Stimulated activated CD8-positive, alpha-beta memory T cell treated with anti-CD3 and anti-CD28 coated beads, Interleukin-7, amount 100 ng/mL, for 4 hours (primary cell): Measurements from ENCODE around the gene ASPN.
"Not testable (repeated sequence)": the region's sequence is repeated elsewhere in the genome, so short reads cannot be mapped to it uniquely, and the experiment has no call there.

Source experiments
- DNase-seq, 2 donors: peaks; one replicate each; pipeline ENCODE4 v3.0.0-alpha.2; 2020; ENCODE audit warnings: low read depth in 2 of 2

Gene ASPN

DNA sequence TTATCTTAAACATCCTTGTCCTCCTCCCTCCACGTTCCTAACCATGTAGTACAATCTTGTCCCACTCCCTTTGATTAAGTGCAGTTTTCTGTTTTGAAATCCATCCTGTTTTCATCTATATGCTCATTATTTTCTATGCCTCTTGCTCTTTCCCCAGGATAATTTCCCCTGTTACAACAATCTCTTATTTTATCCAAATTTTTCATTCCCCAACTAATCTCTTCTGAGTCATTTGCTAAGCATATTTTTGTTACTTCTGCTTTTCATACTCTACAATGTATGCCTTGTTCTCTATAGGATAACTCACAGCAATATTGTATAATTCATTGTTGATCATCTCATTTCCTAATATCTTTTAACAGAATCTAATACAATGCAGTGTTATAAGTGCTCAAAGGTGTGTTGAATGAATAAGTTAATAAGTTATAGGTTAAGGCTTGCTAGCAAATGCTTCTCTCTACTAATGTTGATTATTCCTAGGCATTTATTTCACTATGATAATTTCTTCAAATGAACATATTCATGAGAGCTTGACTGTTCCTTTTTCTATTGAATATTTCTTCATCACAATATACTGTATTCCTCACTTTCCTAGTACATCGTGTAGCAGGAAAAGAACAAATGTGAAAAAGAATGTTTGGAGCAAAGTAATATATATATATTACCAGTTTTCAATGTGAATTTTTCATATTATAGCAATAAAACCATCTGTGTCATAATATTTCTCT, 59.5 kb downstream of the ASPN start:
- no peak for DNase-seq

DNA sequence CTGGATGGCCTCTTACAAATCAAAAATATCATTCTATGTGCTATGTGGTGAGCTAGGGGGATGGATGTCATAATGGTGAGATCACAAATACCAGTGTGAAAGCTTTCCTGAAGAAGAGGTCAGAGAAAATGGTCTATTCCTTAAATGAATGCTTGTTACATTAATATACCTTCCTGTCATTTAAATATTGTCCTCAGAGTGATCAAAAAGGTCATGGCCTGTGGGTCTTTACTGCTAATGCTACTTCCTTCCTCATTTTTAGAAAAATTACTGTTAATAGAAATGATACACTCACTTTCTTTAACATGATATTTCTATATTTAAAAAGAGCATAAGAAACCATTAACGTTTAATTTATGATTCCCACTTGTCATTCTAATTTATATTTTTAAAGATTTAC, 67.7 kb downstream of the ASPN start:
- DNase-seq: no peak

DNA sequence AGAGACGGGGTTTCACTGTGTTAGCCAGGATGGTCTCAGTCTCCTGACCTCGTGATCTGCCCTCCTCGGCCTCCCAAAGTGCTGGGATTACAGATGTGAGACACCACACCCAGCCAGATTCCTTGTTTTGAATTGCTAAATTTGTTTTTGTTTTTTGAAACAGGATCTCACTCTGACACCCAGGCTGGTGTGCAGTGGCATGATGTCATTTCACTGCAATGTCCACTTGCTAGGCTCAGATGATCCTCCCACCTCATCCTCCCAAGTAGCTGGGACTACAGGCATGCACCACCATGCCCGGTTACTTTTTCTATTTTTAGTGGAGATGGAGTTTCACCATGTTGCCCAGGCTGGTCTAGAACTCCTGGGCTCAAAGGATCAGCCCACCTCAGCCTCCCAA, 71.1 kb downstream of the ASPN start:
- not testable (repeated sequence) for DNase-seq

DNA sequence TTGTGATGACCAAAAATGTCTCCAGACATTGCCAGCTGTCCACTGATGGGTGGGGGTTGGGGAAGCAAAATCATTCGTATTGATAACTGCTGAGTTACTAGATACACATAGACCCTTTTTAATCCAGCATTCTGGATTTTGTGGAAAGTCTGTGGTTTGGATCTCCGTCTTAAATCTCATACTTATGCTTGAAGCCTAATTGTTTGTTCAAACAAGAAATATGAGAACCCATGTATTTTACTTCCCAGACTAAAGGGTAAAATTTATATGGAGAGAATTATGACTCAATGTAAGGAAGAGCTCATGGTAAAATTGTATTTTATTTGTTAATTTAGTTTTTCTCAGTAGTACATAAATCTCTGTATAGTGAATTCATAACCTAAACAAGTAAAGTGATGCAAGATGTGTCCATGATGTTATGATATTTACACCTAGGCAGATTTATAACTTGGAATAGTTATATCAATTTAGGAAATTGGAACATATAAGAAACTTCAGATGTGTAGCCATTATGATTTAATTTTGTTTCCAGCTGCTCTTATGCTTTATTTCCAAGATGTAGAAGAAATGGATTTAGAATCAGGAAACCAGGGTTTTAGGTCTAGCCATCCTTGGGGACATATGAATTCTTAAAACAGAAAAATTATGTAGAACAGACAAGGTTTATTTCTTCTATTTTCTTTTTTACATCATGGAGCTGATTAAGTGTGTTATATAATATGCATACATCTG, 73.4 kb downstream of the ASPN start:
- DNase-seq: no peak

DNA sequence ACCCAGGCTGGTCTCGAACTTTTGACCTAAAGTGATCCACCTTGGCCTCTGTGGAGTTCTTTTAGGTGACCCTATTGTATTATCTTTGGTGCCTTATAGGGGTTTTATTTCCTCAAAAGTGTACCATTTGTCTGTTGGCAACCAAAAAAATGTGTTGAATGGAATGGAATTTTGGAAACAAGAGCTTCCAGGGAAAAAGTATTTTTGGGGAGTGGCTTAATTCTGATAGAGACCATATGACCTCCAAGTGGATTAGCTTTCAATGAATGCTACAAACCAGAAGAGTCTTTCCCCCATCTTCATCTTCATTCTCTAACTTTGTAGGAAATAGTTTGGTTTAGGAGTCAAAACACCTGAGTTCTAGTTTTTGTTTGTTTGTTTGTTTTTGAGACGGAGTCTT, 74.5 kb downstream of the ASPN start:
- no peak for DNase-seq

DNA sequence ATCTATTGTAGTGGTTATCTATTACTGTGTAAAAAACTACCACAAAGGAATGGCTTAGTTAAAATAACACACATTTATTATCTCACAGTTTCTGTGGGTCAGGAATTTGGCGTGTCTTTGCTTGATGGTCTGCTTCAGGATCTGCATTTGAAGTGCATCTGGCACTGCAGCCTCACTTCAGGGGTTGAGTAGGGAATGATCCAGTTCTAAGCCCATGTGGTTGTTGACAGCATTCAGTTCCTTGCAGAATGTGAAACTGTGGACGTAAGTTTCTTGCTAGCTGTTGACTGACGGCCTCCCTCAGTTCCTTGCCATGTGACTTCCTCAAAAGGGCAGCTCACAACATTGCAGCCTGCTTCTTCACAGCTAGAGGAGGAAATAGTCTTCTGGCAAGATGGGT, 75.8 kb downstream of the ASPN start:
- DNase-seq: peak; percentile 7 to 9
